DOHH2 (cell line): ENCODE results near the gene SLMAP.

Experiments used
- H3F3A ChIP-seq: fragments of 200-600 bp; sonication (generic), shearing (Covaris generic); 2 replicates; pipeline ENCODE4 v1.6.0; 2016; ENCODE audit warnings: antibody characterized with exemption, mild to moderate bottlenecking; ENCODE audit not compliant: control insufficient read depth, insufficient read depth
- H3K27ac ChIP-seq: fragments of 200-600 bp; sonication (generic); 2 replicates; pipeline ENCODE4 v1.5.1; 2014; ENCODE audit warnings: low read depth, mild to moderate bottlenecking, low read length, moderate library complexity
- H3K27me3 ChIP-seq: fragments of 200-600 bp; sonication (generic); 2 replicates; pipeline ENCODE4 v1.6.1; 2014; ENCODE audit warnings: mild to moderate bottlenecking, low read length, mixed read lengths; ENCODE audit not compliant: control insufficient read depth
- H3K36me3 ChIP-seq: fragments of 200-600 bp; sonication (generic); 2 replicates; pipeline ENCODE4 v1.6.1; 2014; ENCODE audit warnings: mild to moderate bottlenecking, low read length, moderate library complexity, mixed read lengths; ENCODE audit not compliant: control insufficient read depth
- H3K4me1 ChIP-seq: fragments of 200-600 bp; sonication (generic); 2 replicates; pipeline ENCODE4 v1.6.1; 2014; ENCODE audit warnings: mild to moderate bottlenecking, low read length, mixed read lengths; ENCODE audit not compliant: control insufficient read depth
- H3K4me2 ChIP-seq: fragments of 200-600 bp; sonication (generic); 2 replicates; pipeline ENCODE4 v1.6.0; 2014; ENCODE audit warnings: mild to moderate bottlenecking, low read length, moderate library complexity
- H3K4me3 ChIP-seq: fragments of 200-600 bp; sonication (generic); 2 replicates; pipeline ENCODE4 v1.5.1; 2014; ENCODE audit warnings: mild to moderate bottlenecking, low read length, mixed read lengths
- H3K79me2 ChIP-seq: fragments of 200-600 bp; sonication (generic); 2 replicates; pipeline ENCODE4 v1.6.1; 2014; ENCODE audit warnings: mild to moderate bottlenecking, low read length, mixed read lengths; ENCODE audit not compliant: control insufficient read depth
- H3K9me2 ChIP-seq: fragments of 200-600 bp; sonication (generic); replicated peaks from 2 replicates; pipeline ENCODE4 v1.6.1; 2014; ENCODE audit warnings: mild to moderate bottlenecking, low read length, mixed read lengths; ENCODE audit not compliant: control insufficient read depth
- H3K9me3 ChIP-seq: fragments of 200-600 bp; sonication (generic); 2 replicates; pipeline ENCODE4 v1.6.1; 2014; ENCODE audit warnings: antibody characterized with exemption, low read length, mixed read lengths; ENCODE audit not compliant: control insufficient read depth, insufficient read depth
- H4K20me1 ChIP-seq: fragments of 200-600 bp; sonication (generic); 2 replicates; pipeline ENCODE4 v1.6.0; 2014; ENCODE audit warnings: low read depth, mild to moderate bottlenecking, antibody characterized with exemption, low read length, moderate library complexity; ENCODE audit not compliant: control insufficient read depth, insufficient read depth
- EZH2phosphoT487 ChIP-seq: fragments of 200-600 bp; sonication (generic); IDR thresholded peaks from 2 replicates; pipeline ENCODE4 v1.6.1; 2017; ENCODE audit warnings: borderline replicate concordance, mild to moderate bottlenecking, antibody characterized with exemption, low read length, moderate library complexity, mixed read lengths
- TF ChIP-seq, protein P1 (sequence below): fragments of 200-600 bp; sonication (generic); IDR thresholded peaks from one replicate; pipeline ENCODE4 v1.5.1; 2014; ENCODE audit warnings: antibody characterized with exemption, mild to moderate bottlenecking, low read depth, low read length; ENCODE audit not compliant: poor library complexity, severe bottlenecking

The SLMAP gene

GRCh38 chr3:57818772-57819171 lies 62.7 kb downstream of the SLMAP start:
- Histone ChIP-seq H3K9me3 (no peaks in the 10 kb centered on the region), H4K20me1 (no peaks in the 10 kb centered on the region; the same call in 1 of the 2 replicates), H3F3A (no peaks in the 10 kb centered on the region; the same call in 1 of the 2 replicates), H3K79me2 (peaks cover 71% of the 10 kb centered on the region), H3K27me3 (no peaks in the 10 kb centered on the region), H3K36me3 (no peaks in the 10 kb centered on the region), H3K4me2 (no peak overlapping the region), H3K4me3 (no peak overlapping the region), H3K9me2 (no peaks in the 10 kb centered on the region), H3K4me1 (peaks cover 9% of the 10 kb centered on the region), H3K27ac (no peak overlapping the region)
- no peak for TF ChIP-seq EZH2phosphoT487
- TF ChIP-seq, protein P1, sequence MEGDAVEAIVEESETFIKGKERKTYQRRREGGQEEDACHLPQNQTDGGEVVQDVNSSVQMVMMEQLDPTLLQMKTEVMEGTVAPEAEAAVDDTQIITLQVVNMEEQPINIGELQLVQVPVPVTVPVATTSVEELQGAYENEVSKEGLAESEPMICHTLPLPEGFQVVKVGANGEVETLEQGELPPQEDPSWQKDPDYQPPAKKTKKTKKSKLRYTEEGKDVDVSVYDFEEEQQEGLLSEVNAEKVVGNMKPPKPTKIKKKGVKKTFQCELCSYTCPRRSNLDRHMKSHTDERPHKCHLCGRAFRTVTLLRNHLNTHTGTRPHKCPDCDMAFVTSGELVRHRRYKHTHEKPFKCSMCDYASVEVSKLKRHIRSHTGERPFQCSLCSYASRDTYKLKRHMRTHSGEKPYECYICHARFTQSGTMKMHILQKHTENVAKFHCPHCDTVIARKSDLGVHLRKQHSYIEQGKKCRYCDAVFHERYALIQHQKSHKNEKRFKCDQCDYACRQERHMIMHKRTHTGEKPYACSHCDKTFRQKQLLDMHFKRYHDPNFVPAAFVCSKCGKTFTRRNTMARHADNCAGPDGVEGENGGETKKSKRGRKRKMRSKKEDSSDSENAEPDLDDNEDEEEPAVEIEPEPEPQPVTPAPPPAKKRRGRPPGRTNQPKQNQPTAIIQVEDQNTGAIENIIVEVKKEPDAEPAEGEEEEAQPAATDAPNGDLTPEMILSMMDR, result no peak

DNA sequence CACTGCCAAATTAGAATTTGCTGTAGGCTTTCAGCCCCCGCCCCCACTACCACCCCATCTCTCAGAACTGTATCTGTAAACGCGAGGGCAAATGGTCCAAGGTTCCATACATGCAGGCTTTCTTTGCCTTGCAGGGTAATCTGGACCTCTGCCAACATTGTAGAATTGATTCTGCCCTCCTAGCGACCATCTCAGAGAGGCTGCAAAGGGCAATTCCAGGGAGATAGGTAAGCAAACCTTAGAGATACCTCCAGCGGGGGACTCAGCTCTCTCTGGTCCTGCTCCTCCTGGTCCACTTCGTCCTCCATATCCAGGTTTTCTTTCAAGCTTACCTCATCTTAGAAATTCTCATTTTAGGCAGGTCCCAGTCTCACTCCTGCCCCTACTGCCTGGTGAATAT lies 64.4 kb downstream of the SLMAP start:
- Histone ChIP-seq H4K20me1 (no peaks in the 10 kb centered on the region; the same call in 1 of the 2 replicates), H3K4me2 (no peak overlapping the region), H3K9me2 (no peaks in the 10 kb centered on the region), H3K4me1 (no peaks in the 10 kb centered on the region), H3F3A (peaks cover 4% of the 10 kb centered on the region; the same call in 1 of the 2 replicates), H3K36me3 (no peaks in the 10 kb centered on the region), H3K4me3 (no peak overlapping the region), H3K79me2 (peaks cover 71% of the 10 kb centered on the region), H3K27me3 (no peaks in the 10 kb centered on the region), H3K27ac (no peak overlapping the region), H3K9me3 (no peaks in the 10 kb centered on the region)
- no peak for TF ChIP-seq EZH2phosphoT487
- TF ChIP-seq, protein P1, result no peak

DNA sequence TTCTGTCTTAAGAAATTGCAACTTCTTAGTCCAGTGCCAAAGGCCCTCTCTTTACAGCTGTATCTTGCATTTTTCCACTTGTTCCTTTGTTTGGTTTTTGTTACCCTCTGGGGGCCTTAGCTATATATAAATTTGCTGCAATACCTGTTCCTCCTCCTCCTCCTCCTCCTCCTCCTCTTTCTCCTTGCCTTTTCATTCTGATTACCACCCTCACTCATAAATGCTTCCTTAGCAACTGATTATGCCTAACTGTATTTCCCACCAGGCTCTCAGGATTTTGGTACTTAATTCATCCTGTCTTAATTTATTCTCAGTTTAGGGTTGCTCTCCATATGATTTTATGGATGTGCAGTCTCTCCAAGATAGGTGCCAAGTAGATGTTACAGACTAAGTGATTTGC lies 65.7 kb downstream of the SLMAP start:
- H3K27me3 ChIP-seq, result no peaks in the 10 kb centered on the region
- H4K20me1 ChIP-seq, result no peaks in the 10 kb centered on the region; the same call in 1 of the 2 replicates
- H3F3A ChIP-seq, result peaks cover 4% of the 10 kb centered on the region; the same call in 1 of the 2 replicates
- peaks cover 3% of the 10 kb centered on the region; the same call in 1 of the 2 replicates for H3K4me1 ChIP-seq
- H3K79me2 ChIP-seq, result peaks cover 71% of the 10 kb centered on the region
- H3K9me2 ChIP-seq, result no peaks in the 10 kb centered on the region
- no peak for TF ChIP-seq EZH2phosphoT487
- TF ChIP-seq, protein P1, result no peak
- no peak overlapping the region for H3K4me3 ChIP-seq
- no peak overlapping the region for H3K27ac ChIP-seq
- no peaks in the 10 kb centered on the region for H3K36me3 ChIP-seq
- no peaks in the 10 kb centered on the region for H3K9me3 ChIP-seq
- no peak overlapping the region for H3K4me2 ChIP-seq

DNA sequence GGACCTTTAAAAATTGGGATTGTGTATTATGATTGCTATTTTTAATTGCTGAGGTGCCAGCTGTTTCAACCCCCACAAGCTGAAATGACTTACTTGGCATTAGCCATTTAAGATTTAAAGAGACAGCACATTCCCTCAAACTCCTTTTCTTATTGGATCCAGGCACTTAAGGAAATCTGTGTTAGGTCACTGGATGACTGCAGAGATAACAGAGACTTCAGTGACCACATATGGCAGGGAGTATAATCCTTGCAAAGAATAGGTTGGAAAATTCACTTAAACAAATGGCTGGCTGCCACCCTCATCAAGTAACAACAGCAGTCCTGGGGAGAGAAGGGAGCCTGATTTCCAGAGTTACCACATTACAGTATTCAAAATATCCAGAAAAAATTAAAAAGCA lies 66.6 kb downstream of the SLMAP start:
- Histone ChIP-seq H3K9me2 (no peaks in the 10 kb centered on the region), H3K4me2 (no peak overlapping the region), H3K4me3 (no peak overlapping the region), H3K9me3 (no peaks in the 10 kb centered on the region), H3K27me3 (no peaks in the 10 kb centered on the region), H4K20me1 (no peaks in the 10 kb centered on the region; the same call in 1 of the 2 replicates), H3K36me3 (no peaks in the 10 kb centered on the region), H3K79me2 (peaks cover 72% of the 10 kb centered on the region), H3F3A (peaks cover 4% of the 10 kb centered on the region; the same call in 1 of the 2 replicates), H3K4me1 (peaks cover 5% of the 10 kb centered on the region; the same call in 1 of the 2 replicates), H3K27ac (no peak overlapping the region)
- TF ChIP-seq, protein P1, result no peak
- no peak for TF ChIP-seq EZH2phosphoT487
